GM19238 (cell line): Measurements from ENCODE around the gene CUX1.

ENCODE experiments used
- DNase-seq: peaks from one replicate; pipeline ENCODE4 v3.0.0; 2011; ENCODE audit warnings: low spot score; ENCODE audit not compliant: insufficient read length

Gene CUX1, protein sequence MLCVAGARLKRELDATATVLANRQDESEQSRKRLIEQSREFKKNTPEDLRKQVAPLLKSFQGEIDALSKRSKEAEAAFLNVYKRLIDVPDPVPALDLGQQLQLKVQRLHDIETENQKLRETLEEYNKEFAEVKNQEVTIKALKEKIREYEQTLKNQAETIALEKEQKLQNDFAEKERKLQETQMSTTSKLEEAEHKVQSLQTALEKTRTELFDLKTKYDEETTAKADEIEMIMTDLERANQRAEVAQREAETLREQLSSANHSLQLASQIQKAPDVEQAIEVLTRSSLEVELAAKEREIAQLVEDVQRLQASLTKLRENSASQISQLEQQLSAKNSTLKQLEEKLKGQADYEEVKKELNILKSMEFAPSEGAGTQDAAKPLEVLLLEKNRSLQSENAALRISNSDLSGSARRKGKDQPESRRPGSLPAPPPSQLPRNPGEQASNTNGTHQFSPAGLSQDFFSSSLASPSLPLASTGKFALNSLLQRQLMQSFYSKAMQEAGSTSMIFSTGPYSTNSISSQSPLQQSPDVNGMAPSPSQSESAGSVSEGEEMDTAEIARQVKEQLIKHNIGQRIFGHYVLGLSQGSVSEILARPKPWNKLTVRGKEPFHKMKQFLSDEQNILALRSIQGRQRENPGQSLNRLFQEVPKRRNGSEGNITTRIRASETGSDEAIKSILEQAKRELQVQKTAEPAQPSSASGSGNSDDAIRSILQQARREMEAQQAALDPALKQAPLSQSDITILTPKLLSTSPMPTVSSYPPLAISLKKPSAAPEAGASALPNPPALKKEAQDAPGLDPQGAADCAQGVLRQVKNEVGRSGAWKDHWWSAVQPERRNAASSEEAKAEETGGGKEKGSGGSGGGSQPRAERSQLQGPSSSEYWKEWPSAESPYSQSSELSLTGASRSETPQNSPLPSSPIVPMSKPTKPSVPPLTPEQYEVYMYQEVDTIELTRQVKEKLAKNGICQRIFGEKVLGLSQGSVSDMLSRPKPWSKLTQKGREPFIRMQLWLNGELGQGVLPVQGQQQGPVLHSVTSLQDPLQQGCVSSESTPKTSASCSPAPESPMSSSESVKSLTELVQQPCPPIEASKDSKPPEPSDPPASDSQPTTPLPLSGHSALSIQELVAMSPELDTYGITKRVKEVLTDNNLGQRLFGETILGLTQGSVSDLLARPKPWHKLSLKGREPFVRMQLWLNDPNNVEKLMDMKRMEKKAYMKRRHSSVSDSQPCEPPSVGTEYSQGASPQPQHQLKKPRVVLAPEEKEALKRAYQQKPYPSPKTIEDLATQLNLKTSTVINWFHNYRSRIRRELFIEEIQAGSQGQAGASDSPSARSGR (N-terminal part only)

DNA sequence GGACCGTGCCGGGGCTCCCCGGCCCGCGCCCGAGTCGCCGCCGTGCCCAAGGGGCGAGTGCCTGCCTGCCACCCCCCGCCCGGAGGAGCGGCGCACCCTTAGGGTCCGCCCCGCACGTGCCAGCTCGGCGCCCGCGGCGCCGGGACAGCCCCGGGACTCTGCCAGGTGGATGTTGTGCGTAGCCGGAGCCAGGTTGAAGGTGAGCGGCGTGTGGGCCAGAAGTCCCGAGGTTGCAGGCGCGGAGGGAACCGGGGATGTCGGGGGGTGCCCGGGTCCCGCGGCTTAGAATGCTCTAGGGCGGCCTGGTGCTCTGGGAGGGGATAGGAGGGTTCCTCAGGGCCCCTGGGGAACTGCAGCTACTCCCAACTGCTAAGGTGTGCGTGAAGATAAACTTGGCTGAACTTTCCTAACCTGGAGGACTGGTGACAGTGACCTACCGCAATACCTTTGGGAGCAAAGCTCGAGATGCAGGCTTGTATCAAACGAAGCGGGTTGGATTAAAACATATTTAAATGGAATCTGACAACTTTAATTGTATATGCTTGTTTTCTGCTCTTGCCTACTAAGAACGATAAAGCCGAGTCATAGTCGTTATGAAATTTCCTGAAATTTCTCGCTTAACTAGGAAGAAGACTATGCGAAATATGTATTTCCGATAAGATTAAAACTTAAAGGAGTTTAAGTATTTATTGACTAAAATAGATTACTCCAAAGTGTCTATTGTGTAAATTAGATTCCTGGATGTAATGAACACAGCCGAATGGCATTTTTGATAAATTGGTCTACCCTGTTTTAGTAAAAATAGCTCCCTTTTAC, at the start of gene CUX1:
CUX1 (plus strand) TSS at position 156 of the 816 bp plus-strand sequence; CDS start at position 170, 14 bp downstream.
- peak; percentile 39 for DNase-seq

DNA sequence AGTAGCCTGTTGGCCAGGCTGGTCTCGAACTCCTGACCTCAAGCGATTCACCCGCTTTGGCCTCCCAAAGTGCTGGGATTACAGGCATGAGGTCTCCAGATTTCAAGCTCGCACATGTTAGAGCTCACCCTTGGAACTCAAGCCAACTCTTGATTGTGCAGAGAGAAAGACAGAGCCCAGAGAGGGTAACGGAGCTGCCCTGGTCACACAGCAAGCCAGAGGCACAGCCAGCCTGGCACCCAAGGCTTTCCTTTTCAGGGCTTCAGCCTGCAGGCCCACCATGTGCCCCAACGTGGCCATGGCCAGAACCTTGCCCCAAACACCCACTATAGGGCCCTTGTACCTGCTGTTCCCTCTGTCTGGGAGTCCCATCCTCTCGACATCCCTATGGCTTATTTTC, 49.1 kb upstream of the CUX1 start:
- DNase-seq: no peak

DNA sequence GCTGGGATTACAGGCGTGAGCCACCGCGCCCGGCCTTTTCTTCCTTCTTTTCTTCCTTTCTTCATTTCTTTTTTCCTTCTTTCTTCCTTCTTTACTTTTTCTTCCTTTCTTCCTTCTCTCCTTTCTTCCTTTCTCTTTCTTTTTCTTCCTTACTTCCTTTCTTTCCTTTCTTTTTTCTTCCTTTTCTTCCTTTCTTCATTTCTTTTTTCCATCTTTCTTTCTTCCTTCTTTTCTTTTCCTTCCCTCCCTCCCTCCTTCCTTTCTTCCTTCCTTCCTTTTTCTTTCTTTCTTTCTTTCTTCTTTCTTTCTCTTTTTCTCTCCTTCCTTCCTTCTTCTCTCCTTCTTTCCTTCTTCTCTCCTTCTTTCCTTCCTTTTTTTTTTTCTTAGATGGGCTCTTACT, 47.0 kb upstream of the CUX1 start:
- DNase-seq: no peak

DNA sequence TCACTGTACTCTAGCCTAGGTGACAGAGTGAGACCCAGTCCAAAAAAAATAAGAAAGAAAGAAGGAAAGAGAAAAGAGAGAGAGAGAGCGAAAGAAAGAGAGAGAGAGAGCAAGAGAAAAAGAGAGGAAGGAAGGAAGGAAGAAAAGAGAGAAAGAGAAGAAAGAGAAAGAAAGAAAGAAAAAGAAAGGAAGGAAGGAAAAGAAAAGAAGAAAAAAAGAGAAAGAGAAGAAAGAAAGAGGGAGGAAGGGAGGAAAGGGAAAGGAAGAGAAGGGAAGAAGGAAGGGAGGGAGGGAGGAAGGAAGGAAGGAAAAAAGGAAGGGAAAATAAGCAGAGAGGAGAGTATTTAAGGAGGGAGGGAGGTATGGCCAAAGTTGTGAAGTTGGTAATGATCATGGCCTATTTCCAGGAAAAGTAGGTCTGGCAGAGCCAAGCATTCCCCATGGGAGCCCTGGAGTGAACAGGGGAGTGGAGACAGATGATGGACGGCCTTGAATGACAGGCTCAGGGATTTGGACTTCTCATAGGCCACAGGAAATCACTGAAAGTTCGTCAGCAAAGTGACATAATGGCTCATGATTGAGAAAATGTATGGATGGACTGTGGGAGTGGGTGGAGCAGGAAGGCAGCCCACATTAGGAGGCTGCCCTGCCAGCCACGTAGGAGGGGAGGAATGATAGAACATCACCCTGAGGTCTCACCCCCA, 44.8 kb upstream of the CUX1 start:
- no peak for DNase-seq

DNA sequence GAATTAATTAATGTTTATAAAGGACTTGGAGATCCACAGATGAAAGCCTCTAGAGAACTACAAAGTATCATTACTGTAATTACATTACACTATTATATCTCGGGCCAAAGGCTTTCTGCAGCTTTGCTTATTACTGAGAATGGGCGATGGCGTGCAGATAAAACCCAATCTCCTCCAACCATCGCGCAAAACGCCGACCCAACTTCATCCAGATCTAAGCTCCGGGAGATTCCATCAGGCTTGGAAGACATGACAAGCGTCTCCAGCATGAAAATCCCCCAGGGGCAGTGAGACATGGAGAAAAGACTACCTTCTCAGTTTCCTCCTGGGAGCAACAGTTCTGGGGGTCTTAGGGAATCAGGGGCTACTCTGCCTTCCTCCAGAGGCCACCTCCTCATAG, 42.2 kb upstream of the CUX1 start:
- no peak for DNase-seq

DNA sequence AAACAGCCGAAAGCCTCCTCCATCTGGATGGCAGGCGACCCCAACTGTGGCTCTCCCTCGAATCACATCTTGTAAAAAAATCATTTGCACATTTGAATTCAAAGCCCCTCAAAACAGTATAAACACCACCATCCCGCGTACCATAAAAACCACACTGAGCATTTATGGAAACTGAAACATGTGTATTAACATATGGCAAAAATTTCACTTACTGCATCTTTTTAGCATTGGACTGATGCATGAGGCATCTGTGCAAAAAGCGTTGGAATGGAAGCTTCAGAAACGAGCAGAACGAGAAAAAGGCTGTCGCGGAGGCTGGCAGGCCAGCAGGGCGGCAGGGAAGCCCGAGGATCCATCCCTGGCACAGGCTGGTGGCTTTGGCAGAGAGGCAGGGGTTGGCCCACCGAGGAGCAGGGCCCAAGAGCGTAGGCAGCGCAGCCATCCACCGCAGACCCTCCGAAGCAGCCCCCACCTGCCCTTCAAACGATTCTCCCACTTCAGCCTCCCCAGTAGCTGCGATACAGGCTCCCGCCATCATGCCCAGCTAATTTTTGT, 39.3 kb upstream of the CUX1 start:
- DNase-seq: no peak

DNA sequence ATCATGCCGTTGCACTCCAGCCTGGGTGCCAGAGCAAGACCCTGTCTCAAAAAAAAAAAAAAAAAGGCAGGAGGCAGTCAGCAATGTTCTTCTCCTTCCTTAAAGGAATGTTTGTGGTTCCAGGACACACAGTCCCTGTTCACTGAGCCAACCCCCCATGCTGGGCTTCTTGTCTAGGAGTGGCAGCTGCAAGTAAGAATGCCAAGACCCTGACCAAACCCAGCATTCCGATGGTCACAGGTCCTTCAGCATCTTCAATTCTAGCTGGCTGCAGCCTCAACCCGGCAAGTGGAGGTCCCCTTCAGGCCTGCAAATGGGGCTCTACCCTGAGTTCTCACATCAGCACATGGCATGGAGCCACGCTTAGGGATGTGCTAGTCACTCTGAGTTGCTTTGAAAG, 38.2 kb upstream of the CUX1 start:
- DNase-seq: no peak

DNA sequence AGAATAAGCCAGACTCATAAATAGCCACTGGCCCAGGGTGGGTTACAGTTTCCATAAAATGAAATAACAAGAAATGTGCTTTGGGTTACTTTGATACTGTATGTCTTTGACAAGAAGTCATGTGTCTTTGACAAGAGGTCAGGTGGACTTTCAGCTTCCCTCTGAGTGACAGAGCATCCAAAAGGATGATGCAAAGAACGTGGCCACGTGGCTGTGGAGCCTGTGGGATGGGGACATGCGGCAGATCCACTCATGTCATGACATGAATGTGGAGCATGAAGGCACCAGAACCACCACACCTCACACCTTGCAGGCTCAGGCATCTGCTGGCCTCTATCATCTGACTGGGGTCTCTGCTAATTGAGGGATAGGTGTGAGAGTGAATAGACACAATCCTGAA, 37.1 kb upstream of the CUX1 start:
- no peak for DNase-seq

DNA sequence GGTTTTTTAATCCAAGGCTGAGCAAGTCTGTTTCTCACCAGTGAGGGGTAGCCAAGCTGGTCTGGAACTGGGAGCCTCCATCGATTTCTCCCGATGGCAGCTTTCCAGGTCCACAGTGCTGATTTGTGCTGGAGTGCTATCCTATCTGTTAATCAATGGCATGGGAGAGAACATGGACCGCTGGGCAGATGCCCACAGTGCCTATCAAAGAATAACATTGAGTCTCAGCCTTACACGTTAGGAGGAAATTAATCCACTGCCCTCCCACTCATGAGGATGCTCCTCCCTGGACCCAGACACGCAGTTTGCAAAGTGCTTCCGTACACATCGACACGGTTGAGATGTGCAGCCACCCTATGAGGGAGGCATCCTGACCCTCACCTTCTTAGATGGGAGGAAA, 36.0 kb upstream of the CUX1 start:
- no peak for DNase-seq

DNA sequence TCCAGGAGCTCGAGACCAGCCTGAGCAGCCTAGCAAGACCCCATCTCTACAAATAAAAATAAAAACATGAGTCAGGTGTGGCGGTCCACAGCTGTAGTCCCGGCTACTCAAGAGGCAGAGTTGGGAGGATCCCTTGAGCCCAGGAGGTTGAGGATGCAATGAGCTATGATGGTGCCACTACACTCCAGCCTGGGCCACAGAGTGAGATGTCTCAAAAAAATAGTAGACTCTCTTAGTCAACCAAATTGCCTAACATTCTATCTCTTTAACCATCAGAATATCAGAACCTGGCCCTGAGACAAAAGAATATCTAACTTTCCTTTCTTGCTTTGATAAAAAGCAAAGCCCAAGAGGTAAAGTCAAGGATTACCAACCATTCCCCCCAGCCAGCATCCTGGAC, 35.0 kb upstream of the CUX1 start:
- DNase-seq: no peak

DNA sequence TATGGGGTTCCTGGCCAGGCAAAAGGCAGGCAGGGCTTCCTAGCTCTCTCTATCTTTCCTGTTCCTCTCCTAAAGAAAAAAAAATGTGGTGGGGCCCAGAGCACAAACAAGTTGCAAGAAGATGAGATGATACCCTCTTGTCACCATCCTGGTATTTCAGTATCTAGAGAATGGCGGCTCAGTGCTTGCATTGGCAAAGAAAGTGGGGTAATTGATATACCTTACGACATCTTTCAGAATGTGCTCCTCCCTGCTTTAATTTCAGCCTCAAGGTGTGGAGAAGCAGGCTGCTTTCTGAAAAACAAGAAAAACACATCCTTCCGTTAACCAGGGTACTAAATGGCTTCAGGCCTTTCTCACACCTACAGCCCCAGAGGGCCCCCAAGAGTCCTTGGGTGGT, 34.5 kb upstream of the CUX1 start:
- DNase-seq: no peak

DNA sequence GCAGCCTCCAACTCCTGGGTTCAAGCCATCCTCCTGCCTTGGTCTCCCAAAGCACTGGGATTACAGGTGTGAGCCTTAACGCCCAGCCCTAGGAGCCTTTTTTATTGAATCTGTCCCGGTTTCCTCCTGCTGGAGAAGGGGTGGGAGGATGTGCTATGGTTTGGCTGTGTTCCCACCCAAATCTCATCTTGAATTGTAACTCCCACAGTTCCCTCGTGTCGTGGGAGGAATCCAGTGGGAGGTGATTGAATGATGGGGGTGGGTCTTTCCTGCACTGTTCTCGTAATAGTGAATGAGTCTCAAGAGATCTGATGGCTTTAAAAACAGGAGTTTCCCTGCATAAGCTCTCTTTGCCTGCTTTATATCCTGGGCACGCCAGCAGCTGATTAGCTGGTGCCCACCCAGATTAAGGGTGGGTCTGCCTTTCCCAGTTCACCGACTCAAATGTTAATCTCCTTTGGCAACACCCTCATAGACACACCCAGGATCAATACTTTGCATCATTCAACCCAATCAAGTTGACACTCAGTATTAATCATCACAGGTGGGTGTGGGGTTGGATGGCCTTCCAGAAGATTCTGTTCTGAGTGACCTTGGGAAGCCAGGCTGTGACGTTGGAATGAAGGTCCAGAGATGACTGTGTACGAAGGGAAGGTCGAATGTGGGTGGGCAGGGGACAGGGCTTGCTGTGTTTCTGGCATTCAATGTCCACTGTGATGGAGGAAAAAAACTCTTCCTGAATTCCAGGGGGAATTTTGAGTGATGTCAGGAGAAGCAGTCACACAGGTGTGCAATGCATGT, 33.8 kb upstream of the CUX1 start:
- no peak for DNase-seq

DNA sequence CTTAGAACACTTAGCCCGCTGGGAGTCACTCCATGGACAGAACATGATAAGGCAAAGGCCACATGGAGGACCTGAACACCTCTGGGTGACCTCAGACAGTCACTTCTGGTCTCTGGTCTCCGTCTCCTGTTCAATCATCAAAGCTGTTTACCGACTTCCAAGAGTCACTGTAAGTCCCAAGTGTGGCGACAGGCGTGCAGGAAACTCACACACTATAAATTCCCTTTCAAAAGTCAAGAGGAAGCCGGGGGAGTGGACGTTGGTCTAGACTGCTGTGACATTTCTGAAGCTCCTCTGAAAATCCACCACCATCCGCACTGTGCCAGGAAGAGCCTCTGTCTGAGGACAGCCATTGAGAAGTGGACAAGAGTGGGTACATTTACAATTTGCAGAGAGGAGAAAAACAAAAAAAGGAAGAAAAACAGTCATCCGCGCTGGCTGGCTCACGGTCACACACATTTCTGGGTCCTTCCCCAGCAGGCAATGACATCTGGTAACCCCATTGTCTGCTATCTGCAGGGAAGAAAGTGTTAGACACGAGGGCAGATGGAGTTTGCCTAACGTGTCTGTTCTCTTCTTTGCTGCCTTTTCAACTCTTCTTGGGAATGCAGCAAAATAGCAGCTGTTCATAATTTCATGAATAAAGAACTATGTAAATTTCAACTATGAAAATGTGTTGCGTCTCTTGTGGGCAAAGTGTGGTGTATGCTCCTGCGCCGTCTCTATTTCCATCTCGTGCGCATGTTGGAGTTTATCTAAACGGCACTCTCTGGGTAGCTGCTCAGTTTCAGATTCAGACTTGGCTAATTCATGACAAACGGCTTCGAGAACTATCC, 32.9 kb upstream of the CUX1 start:
- no peak for DNase-seq

DNA sequence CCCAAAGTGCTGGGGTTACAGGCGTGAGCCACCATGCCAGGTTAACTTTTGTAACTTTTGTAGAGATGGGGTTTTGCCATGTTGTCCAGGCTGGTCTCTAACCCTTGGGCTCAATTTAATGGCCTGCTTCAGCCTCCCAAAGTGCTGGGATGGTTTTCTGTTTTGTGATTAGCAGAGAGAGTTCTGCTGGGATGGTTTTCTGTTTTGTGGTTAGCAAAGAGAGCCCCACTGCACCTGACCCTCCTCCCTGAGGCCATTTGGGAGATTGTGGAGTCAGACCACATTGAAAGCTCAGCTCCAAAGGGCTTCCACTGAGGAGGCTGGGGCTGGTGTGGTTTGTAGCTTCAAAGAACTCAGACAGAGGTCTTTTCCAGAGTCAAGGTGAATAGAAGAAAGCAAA, 29.6 kb upstream of the CUX1 start:
- no peak for DNase-seq

DNA sequence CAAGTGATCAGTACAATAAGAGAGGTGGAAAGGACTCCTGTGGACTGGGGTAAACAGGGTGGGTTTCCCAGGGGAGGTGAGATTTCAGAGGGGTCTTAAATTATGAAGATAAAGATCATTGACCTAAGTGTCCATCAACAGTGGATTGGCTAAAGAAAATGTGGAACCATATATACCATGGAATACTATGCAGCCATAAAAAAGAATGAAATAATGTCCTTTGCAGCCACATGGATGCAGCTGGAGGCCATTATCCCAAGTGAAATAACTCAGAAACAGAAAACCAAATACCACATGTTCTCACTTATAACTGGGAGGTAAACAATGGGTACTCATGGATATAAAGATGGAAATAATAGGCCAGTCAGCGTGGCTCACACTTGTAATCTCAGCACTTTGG, 28.9 kb upstream of the CUX1 start:
- DNase-seq: no peak

DNA sequence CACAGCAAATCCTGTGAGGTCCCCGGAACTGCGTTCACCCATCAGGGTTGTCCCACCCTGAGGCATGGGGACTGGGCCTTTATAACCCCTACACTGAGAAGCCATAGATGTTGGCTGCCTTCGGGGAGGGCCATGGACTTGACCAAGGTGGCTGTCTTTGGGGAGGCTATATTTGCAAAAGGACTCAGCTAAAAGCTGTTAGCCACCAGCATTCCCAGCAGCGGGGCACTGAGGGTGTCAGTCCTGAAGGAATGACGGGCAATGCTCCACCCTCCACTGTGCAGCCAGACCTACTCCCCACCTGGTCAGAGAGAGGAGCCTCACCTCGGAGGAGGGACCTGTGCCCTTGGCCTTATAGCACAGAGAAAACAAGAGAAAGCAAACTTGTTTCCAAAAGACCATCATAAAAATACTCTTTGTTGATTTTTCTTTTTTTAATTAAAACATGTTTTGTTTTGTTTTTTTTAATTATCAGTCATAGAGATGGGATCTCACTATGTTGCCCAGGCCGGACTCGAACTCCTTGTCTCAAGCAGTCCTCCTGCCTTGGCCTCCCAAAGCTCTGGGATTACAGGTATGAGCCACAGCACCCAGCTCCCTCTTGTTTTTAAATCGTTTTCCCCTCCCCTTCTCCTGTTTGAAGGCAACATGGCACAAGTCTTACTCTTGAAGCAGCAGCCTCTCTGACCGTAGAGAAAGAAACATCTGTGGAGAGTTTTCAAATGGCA, 26.7 kb upstream of the CUX1 start:
- no peak for DNase-seq

DNA sequence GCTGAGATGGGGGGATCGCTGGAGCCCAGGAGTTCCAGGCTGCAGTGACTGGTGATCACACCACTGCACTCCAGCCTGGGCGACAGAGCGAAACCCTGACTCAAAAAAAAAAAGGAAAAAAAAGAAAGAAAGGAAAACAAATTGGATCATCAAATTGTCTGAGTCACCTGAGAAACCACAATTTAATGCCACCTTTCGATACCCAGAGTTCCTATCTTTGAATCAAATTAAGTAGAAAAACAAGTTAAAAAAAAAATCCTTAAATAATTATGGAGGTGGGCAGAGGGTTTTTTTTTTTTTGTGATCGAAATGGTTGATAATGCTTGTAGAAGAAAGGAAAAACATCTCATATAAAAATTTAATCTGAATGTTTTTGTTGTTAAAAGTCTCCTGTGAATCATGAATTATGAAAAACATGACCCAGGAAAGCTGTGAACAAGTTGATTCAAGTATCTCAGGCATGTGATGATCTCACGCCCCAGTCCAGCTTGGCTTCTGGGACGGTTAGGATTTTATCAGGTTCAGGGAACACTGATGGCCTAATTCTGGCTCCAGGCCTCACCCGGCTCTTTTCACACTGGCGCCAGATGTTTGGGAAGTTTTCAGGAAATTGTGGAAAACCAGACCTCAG, 25.3 kb upstream of the CUX1 start:
- no peak for DNase-seq
